CD4-positive, alpha-beta T cell (primary cell): ENCODE results near the gene RADIL. TPM values are rescaled to one million over a fixed set of nuclear protein-coding genes. Genes with fewer than 3 reads are reported as not detected.

Source experiments
- ATAC-seq: fragments of 200-7000 bp; cut with Tn5 transposase; one replicate; pipeline ENCODE4 v1.10.0; 2022; ENCODE audit warnings: mild to moderate bottlenecking; ENCODE audit not compliant: poor library complexity
- CTCF ChIA-PET: fragments of 350-600 bp; sonication (Branson Sonifier 250); formaldehyde crosslinking; loops from one replicate; lab custom pipeline; 2021; ENCODE audit warnings: antibody characterized with exemption, inconsistent platforms; lab: Charles Lee
- POLR2A ChIA-PET: fragments of 350-600 bp; sonication (Branson Sonifier 250); formaldehyde crosslinking; loops from one replicate; lab custom pipeline; 2021; ENCODE audit warnings: antibody characterized with exemption, inconsistent platforms; lab: Charles Lee
- DNase-seq, 14 experiments: peaks; one replicate each; pipeline ENCODE4 v3.0.0-alpha.2; 2013 to 2020; ENCODE audit warnings: mixed read lengths in 2 of 14
- H3K27ac ChIP-seq, 2 donors: one replicate each; pipeline versions ENCODE4 v1.5.1 to v1.7.0; 2013; ENCODE audit warnings: low read length in 2 of 2, low read depth in 1 of 2, mild to moderate bottlenecking in 1 of 2
- H3K27me3 ChIP-seq, 2 experiments: 1 replicate in 1 of 2; 2 replicates in 1 of 2; pipeline versions ENCODE4 v1.6.1 to v1.7.0; 2013; ENCODE audit warnings: low read length in 2 of 2, control low read depth in 1 of 2, mild to moderate bottlenecking in 1 of 2, moderate library complexity in 1 of 2; ENCODE audit not compliant: insufficient read depth in 2 of 2, control insufficient read depth in 1 of 2
- H3K36me3 ChIP-seq: one replicate; pipeline ENCODE4 v1.6.1; 2013; ENCODE audit warnings: low read length, control low read depth; ENCODE audit not compliant: insufficient read depth
- H3K4me1 ChIP-seq: one replicate; pipeline ENCODE4 v1.6.1; 2013; ENCODE audit warnings: low read length, control low read depth; ENCODE audit not compliant: insufficient read depth
- H3K4me3 ChIP-seq: one replicate; pipeline ENCODE4 v1.5.1; 2013; ENCODE audit warnings: mild to moderate bottlenecking, low read length, moderate library complexity
- H3K9me3 ChIP-seq, 2 experiments: 1 replicate in 1 of 2; 2 replicates in 1 of 2; pipeline versions ENCODE4 v1.6.1 to v1.7.0; 2013; ENCODE audit warnings: low read length in 2 of 2, mild to moderate bottlenecking in 2 of 2, control low read depth in 1 of 2, moderate library complexity in 1 of 2; ENCODE audit not compliant: control insufficient read depth in 1 of 2, insufficient read depth in 1 of 2
- H3K27ac Mint-ChIP-seq: one replicate; pipeline ENCODE4 v1.8.0; 2020; ENCODE audit warnings: mixed read lengths
- H3K27me3 Mint-ChIP-seq: one replicate; pipeline ENCODE4 v1.8.0; 2021; ENCODE audit warnings: mixed read lengths
- H3K36me3 Mint-ChIP-seq: one replicate; pipeline ENCODE4 v1.8.0; 2021; ENCODE audit warnings: low read depth, mixed read lengths
- H3K4me1 Mint-ChIP-seq: one replicate; pipeline ENCODE4 v1.8.0; 2021; ENCODE audit warnings: low read depth, mixed read lengths
- H3K4me3 Mint-ChIP-seq: one replicate; pipeline ENCODE4 v1.8.0; 2020; ENCODE audit warnings: mild to moderate bottlenecking, mixed read lengths
- H3K9me3 Mint-ChIP-seq: one replicate; pipeline ENCODE4 v1.8.0; 2020; ENCODE audit warnings: mixed read lengths
- intact Hi-C, 2 experiments: fragments of 100-400 bp; cut with DNase I in 1 of 2; cut with micrococcal nuclease in 1 of 2; formaldehyde crosslinking; loops; one replicate each; pipeline versions ENCODE4 v1.15.1 to v1.9.0; 2023 to 2025; cut with DNase I, micrococcal nuclease
- total RNA-seq, 174 experiments: library from RNA in 2 of 174; stranded (reverse) in 2 of 174; gene quantifications; one replicate each; pipeline ENCODE4 v1.2.3 and lab custom pipeline; 2021 to 2026
- TF ChIP-seq, protein P1 (sequence below): fragments of 200-600 bp; IDR thresholded peaks from one replicate; pipeline ENCODE4 v1.8.0; 2022; ENCODE audit warnings: antibody characterized with exemption, mild to moderate bottlenecking

Gene RADIL
- total RNA-seq, 2 experiments from 2014 or later, result not detected

DNA sequence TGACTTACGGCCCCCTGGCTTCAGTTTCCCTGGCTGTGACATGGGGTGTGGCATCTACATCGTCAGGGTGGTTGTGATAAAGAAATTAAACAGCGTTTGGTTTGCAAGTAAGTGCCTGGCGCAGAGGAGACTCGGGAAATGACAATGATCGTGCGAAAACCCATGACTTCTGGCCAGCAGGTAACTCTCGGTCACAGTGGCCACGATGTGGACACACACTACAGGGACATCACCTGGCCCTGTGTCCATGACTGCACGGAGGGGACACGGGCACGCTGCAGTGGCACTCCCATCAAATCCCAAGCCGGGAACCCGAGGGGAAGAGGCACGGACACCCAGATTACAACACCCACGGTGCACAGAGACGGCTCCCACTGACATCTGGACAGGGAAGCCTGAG, 50.3 kb downstream of the RADIL start:
- ChIA-PET POLR2A (no interaction called here), CTCF (no interaction called here)
- H3K27ac ChIP-seq, result no peak overlapping the region
- H3K27me3 Mint-ChIP-seq, result no peaks in the 10 kb centered on the region
- intact Hi-C loops, result no loop called here
- TF ChIP-seq, protein P1, sequence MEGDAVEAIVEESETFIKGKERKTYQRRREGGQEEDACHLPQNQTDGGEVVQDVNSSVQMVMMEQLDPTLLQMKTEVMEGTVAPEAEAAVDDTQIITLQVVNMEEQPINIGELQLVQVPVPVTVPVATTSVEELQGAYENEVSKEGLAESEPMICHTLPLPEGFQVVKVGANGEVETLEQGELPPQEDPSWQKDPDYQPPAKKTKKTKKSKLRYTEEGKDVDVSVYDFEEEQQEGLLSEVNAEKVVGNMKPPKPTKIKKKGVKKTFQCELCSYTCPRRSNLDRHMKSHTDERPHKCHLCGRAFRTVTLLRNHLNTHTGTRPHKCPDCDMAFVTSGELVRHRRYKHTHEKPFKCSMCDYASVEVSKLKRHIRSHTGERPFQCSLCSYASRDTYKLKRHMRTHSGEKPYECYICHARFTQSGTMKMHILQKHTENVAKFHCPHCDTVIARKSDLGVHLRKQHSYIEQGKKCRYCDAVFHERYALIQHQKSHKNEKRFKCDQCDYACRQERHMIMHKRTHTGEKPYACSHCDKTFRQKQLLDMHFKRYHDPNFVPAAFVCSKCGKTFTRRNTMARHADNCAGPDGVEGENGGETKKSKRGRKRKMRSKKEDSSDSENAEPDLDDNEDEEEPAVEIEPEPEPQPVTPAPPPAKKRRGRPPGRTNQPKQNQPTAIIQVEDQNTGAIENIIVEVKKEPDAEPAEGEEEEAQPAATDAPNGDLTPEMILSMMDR, result no peak
- no peaks in the 10 kb centered on the region for H3K27me3 ChIP-seq
- peaks cover 4% of the 10 kb centered on the region for H3K4me1 ChIP-seq
- H3K27ac Mint-ChIP-seq, result no peak overlapping the region
- no peak overlapping the region for H3K4me3 ChIP-seq
- peaks cover 0 to 3% of the 10 kb centered on the region in 2 experiments for H3K9me3 ChIP-seq
- ATAC-seq (no peak), DNase-seq (no peak)
- H3K4me3 Mint-ChIP-seq, result no peak overlapping the region
- peaks cover 5% of the 10 kb centered on the region for H3K4me1 Mint-ChIP-seq
- H3K36me3 ChIP-seq, result no peaks in the 10 kb centered on the region
- no peaks in the 10 kb centered on the region for H3K36me3 Mint-ChIP-seq
- H3K9me3 Mint-ChIP-seq, result no peaks in the 10 kb centered on the region

DNA sequence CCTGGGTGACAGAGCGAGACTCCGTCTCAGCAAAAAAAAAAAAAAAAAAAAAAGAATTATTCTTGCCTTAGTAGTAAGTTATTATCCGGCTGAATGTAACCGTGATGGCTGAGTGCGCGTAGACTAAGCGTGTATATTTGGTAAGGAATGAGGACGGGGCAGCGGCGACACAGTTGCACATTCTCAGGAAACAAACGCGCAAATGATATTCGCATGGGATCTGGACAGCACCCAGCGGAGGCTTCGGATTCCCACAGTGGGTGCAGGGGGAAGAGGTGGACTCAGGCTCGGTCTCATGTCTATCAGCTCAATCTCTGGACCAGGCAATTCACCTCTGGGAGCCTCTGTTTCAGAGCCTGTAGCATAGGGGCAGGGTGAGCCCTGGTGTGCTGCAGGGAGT, 50.8 kb downstream of the RADIL start:
- intact Hi-C loops, result no loop called here
- H3K4me1 ChIP-seq, result peaks cover 4% of the 10 kb centered on the region
- H3K9me3 Mint-ChIP-seq, result no peaks in the 10 kb centered on the region
- H3K27ac Mint-ChIP-seq, result no peak overlapping the region
- TF ChIP-seq, protein P1, result no peak
- H3K4me3 Mint-ChIP-seq, result no peak overlapping the region
- POLR2A ChIA-PET, result no interaction called here
- H3K9me3 ChIP-seq, result peaks cover 0 to 3% of the 10 kb centered on the region in 2 experiments
- no peaks in the 10 kb centered on the region for H3K27me3 Mint-ChIP-seq
- H3K27ac ChIP-seq, result no peak overlapping the region
- H3K4me1 Mint-ChIP-seq, result peaks cover 5% of the 10 kb centered on the region
- H3K36me3 ChIP-seq, result no peaks in the 10 kb centered on the region
- no peak overlapping the region for H3K4me3 ChIP-seq
- ATAC-seq, result no peak
- no peaks in the 10 kb centered on the region for H3K27me3 ChIP-seq
- CTCF ChIA-PET, result no interaction called here
- no peak for DNase-seq
- H3K36me3 Mint-ChIP-seq, result no peaks in the 10 kb centered on the region

- TF ChIP-seq, protein P1, result no peak
- Mint-ChIP-seq H3K4me1 (peaks cover 5% of the 10 kb centered on the region), H3K9me3 (no peaks in the 10 kb centered on the region), H3K4me3 (no peak overlapping the region), H3K27ac (no peak overlapping the region), H3K27me3 (peaks cover under 1% of the 10 kb centered on the region), H3K36me3 (no peaks in the 10 kb centered on the region)
- ATAC-seq (no peak), DNase-seq (no peak)
- CTCF ChIA-PET, result no interaction called here
- Histone ChIP-seq H3K4me3 (no peak overlapping the region), H3K27me3 (no peaks in the 10 kb centered on the region), H3K36me3 (no peaks in the 10 kb centered on the region), H3K9me3 (peaks cover 0 to 3% of the 10 kb centered on the region in 2 experiments), H3K4me1 (peaks cover 4% of the 10 kb centered on the region), H3K27ac (no peak overlapping the region)
- intact Hi-C loops, result loop anchor here in 1 of 2 experiments (2.0 kb wide), 1 partner anchor 253 kb away; no protein-coding TSS in a partner anchor
- POLR2A ChIA-PET, result no interaction called here
These were observed 51.6 kb downstream of the RADIL start for GRCh38 chr7:4831723-4832495.
